NCI-H1436 (cell line): ENCODE data around the gene NPAS3.

ENCODE experiments used
- DNase-seq: peaks from one replicate; lab custom pipeline; 2025; lab: John Stamatoyannopoulos, UW

Gene NPAS3

GRCh38 chr14:33016613-33017012, 77.9 kb downstream of the NPAS3 start:
- no peak for DNase-seq

GRCh38 chr14:33017016-33017415, 78.3 kb downstream of the NPAS3 start:
- DNase-seq: no peak

- DNase-seq: no peak
These were observed 80.7 kb downstream of the NPAS3 start for GRCh38 chr14:33019346-33019745.

GRCh38 chr14:33026850-33027430, 88.3 kb downstream of the NPAS3 start:
- no peak for DNase-seq

GRCh38 chr14:33029511-33029910, 90.8 kb downstream of the NPAS3 start:
- no peak for DNase-seq

- no peak for DNase-seq
These were observed 91.7 kb downstream of the NPAS3 start for GRCh38 chr14:33030386-33030785.

- no peak for DNase-seq
These were observed 96.9 kb downstream of the NPAS3 start for GRCh38 chr14:33035416-33036194.

GRCh38 chr14:33039311-33039710, 100.6 kb downstream of the NPAS3 start:
- no peak for DNase-seq

GRCh38 chr14:33040372-33041140, 101.9 kb downstream of the NPAS3 start:
- DNase-seq: no peak

GRCh38 chr14:33042591-33042990, 103.9 kb downstream of the NPAS3 start:
- no peak for DNase-seq

- DNase-seq: no peak
These were observed 107.1 kb downstream of the NPAS3 start for GRCh38 chr14:33045760-33046159.

GRCh38 chr14:33052943-33053342, 114.3 kb downstream of the NPAS3 start:
- DNase-seq: peak; percentile 62

- no peak for DNase-seq
These were observed 117.5 kb downstream of the NPAS3 start for GRCh38 chr14:33056213-33056612.

GRCh38 chr14:33057585-33057984, 118.9 kb downstream of the NPAS3 start:
- DNase-seq: no peak

- no peak for DNase-seq
These were observed 123.1 kb downstream of the NPAS3 start for GRCh38 chr14:33061667-33062325.

- no peak for DNase-seq
These were observed 123.8 kb downstream of the NPAS3 start for GRCh38 chr14:33062476-33062875.

- no peak for DNase-seq
These were observed 124.2 kb downstream of the NPAS3 start for GRCh38 chr14:33062881-33063280.

- no peak for DNase-seq
These were observed 124.8 kb downstream of the NPAS3 start for GRCh38 chr14:33063521-33063920.

- DNase-seq: no peak
These were observed 127.0 kb downstream of the NPAS3 start for GRCh38 chr14:33065634-33066033.

GRCh38 chr14:33068040-33068439, 129.4 kb downstream of the NPAS3 start:
- no peak for DNase-seq

GRCh38 chr14:33068626-33069025, 129.9 kb downstream of the NPAS3 start:
- DNase-seq: no peak

GRCh38 chr14:33070475-33070874, 131.8 kb downstream of the NPAS3 start:
- no peak for DNase-seq
